Measurements from ENCODE around the gene TXNL4B. TPM values are rescaled to one million over a fixed set of nuclear protein-coding genes. Genes with fewer than 3 reads are reported as not detected.

TXNL4B gene
- total RNA-seq, 1 donor from 2014 or later: 6.7 TPM

- Histone ChIP-seq H3K27me3 (ENCODE audit: low read depth) (no peaks in the 10 kb centered on the region), H3K36me3 (peaks cover 60% of the 10 kb centered on the region), H3K4me1 (peaks cover 8% of the 10 kb centered on the region), H3K4me3 (no peak overlapping the region), H3K9me3 (replicated peaks) (peaks cover 7% of the 10 kb centered on the region), H3K27ac (replicated peaks) (no peak overlapping the region)
- no peak for TF ChIP-seq CTCF (IDR thresholded peaks at IDR 0.05; ENCODE audit: borderline replicate concordance)
- intact Hi-C loops (cut with micrococcal nuclease): no loop called here
- DNase-seq: no peak
These were observed 19.0 kb upstream of the TXNL4B start for GRCh38 chr16:72112452-72112792.

GRCh38 chr16:72111657-72112451 is 18.4 kb upstream of the TXNL4B start:
- DNase-seq: no peak
- Histone ChIP-seq H3K4me3 (no peak overlapping the region), H3K27ac (replicated peaks) (no peak overlapping the region), H3K4me1 (peaks cover 8% of the 10 kb centered on the region), H3K27me3 (ENCODE audit: low read depth) (no peaks in the 10 kb centered on the region), H3K9me3 (replicated peaks) (peaks cover 7% of the 10 kb centered on the region), H3K36me3 (peaks cover 65% of the 10 kb centered on the region)
- TF ChIP-seq CTCF (IDR thresholded peaks at IDR 0.05; ENCODE audit: borderline replicate concordance): no peak
- intact Hi-C loops (cut with micrococcal nuclease): no loop called here

- no peaks in the 10 kb centered on the region for H3K27me3 ChIP-seq (ENCODE audit: low read depth)
- H3K27ac ChIP-seq (replicated peaks): no peak overlapping the region
- peaks cover 8% of the 10 kb centered on the region for H3K4me1 ChIP-seq
- no peak for TF ChIP-seq CTCF (IDR thresholded peaks at IDR 0.05; ENCODE audit: borderline replicate concordance)
- peaks cover 74% of the 10 kb centered on the region for H3K36me3 ChIP-seq
- H3K4me3 ChIP-seq: no peak overlapping the region
- intact Hi-C loops (cut with micrococcal nuclease): no loop called here
- peaks cover 7% of the 10 kb centered on the region for H3K9me3 ChIP-seq (replicated peaks)
- DNase-seq: no peak
These were observed 17.5 kb upstream of the TXNL4B start for GRCh38 chr16:72110662-72111615.

- Histone ChIP-seq H3K27ac (replicated peaks) (no peak overlapping the region), H3K4me3 (no peak overlapping the region), H3K4me1 (peaks cover 8% of the 10 kb centered on the region), H3K36me3 (peaks cover 83% of the 10 kb centered on the region), H3K9me3 (replicated peaks) (peaks cover under 1% of the 10 kb centered on the region), H3K27me3 (ENCODE audit: low read depth) (no peaks in the 10 kb centered on the region)
- DNase-seq: no peak
- TF ChIP-seq CTCF (IDR thresholded peaks at IDR 0.05; ENCODE audit: borderline replicate concordance): no peak
- intact Hi-C loops (cut with micrococcal nuclease): no loop called here
These were observed 16.6 kb upstream of the TXNL4B start for GRCh38 chr16:72109966-72110530.

GRCh38 chr16:72109300-72109699 is 15.9 kb upstream of the TXNL4B start:
- DNase-seq: no peak

More at GRCh38 chr16:72109300-72109699, 15.9 kb upstream of the TXNL4B start:
- TF ChIP-seq CTCF (IDR thresholded peaks at IDR 0.05; ENCODE audit: borderline replicate concordance): no peak
- no peak overlapping the region for H3K27ac ChIP-seq (replicated peaks)
- H3K27me3 ChIP-seq (ENCODE audit: low read depth): no peaks in the 10 kb centered on the region
- intact Hi-C loops (cut with micrococcal nuclease): no loop called here
- H3K4me3 ChIP-seq: no peak overlapping the region
- no peaks in the 10 kb centered on the region for H3K9me3 ChIP-seq (replicated peaks)
- H3K36me3 ChIP-seq: peaks cover 91% of the 10 kb centered on the region
- H3K4me1 ChIP-seq: peaks cover 8% of the 10 kb centered on the region

Data from left ventricle myocardium inferior (tissue), 1 donor.